ENCODE measurements around the gene IL23R. TPM values are rescaled to one million over a fixed set of nuclear protein-coding genes. Genes with fewer than 3 reads are reported as not detected.

The IL23R gene
- total RNA-seq, 4 donors from 2014 or later, result 2.0 to 4.3 TPM; not detected in 2

GRCh38 chr1:67148516-67149178 is 17.6 kb upstream of the IL23R start:
- in situ Hi-C loops (cut with MboI; ENCODE audit: low pct_ligation_motif_present in 1 of 4, low pct_unique_long_range_greater_than_20kb in 1 of 4, low sequenced_read_pairs in 3 of 4), result loop anchor here (5.0 to 25.0 kb wide), 7 partner anchors 136 to 386 kb away; partner anchors contain the start of gene DYNLT5 (in 1 of the 4)

GRCh38 chr1:67149179-67149770 is 17.0 kb upstream of the IL23R start:
- peak; percentile 78 for DNase-seq
- TF ChIP-seq POLR2AphosphoS5 (IDR thresholded peaks at IDR 0.05), result peak in 1 of 3 donors; percentile 33
- no peak for TF ChIP-seq POLR2A (IDR thresholded peaks at IDR 0.05)
- no peak for TF ChIP-seq EP300 (IDR thresholded peaks at IDR 0.05; ENCODE audit: low read depth)
- peak; percentile 75 to 95 (median 78) for TF ChIP-seq CTCF (IDR thresholded peaks at IDR 0.05)
- H3K36me3 ChIP-seq, result no peaks in the 10 kb centered on the region
- no peak overlapping the region for H3K4me3 ChIP-seq
- H3K4me1 ChIP-seq, result peaks cover 0 to 9% (median 2%) of the 10 kb centered on the region in 4 donors
- in situ Hi-C loops (cut with MboI; ENCODE audit: low pct_ligation_motif_present in 1 of 4, low pct_unique_long_range_greater_than_20kb in 1 of 4, low sequenced_read_pairs in 3 of 4), result loop anchor here (5.0 to 25.0 kb wide), 7 partner anchors 137 to 387 kb away; partner anchors contain the start of gene DYNLT5 (in 1 of the 4)
- no peaks in the 10 kb centered on the region for H3K27me3 ChIP-seq
- H3K27ac ChIP-seq, result no peak overlapping the region
- 17 to 18% methylated on average over 8 to 9 of the region's 9 CpGs for WGBS, 2 donors (ENCODE audit: low coverage in 1 of 2)
- no peaks in the 10 kb centered on the region for H3K9me3 ChIP-seq
- intact Hi-C loops (cut with DNase I; ENCODE audit: low total_unique reads), result loop anchor here (5.0 kb wide), 2 partner anchors 152 to 382 kb away; no protein-coding TSS in a partner anchor

More at GRCh38 chr1:67148516-67149178, 17.6 kb upstream of the IL23R start:
- no peak overlapping the region for H3K27ac ChIP-seq
- H3K27me3 ChIP-seq, result no peaks in the 10 kb centered on the region
- TF ChIP-seq CTCF (IDR thresholded peaks at IDR 0.05) (no peak), POLR2AphosphoS5 (IDR thresholded peaks at IDR 0.05) (no peak), POLR2A (IDR thresholded peaks at IDR 0.05) (no peak), EP300 (IDR thresholded peaks at IDR 0.05; ENCODE audit: low read depth) (no peak)
- WGBS, 2 donors (ENCODE audit: low coverage in 1 of 2), result 43 to 44% methylated on average over 4 to 6 of the region's 6 CpGs
- H3K36me3 ChIP-seq, result no peaks in the 10 kb centered on the region
- H3K9me3 ChIP-seq, result no peaks in the 10 kb centered on the region
- intact Hi-C loops (cut with DNase I; ENCODE audit: low total_unique reads), result loop anchor here (5.0 kb wide), 2 partner anchors 151 to 381 kb away; no protein-coding TSS in a partner anchor
- no peak overlapping the region for H3K4me3 ChIP-seq
- peaks cover 0 to 9% (median 2%) of the 10 kb centered on the region in 4 donors for H3K4me1 ChIP-seq
- DNase-seq, result no peak

- intact Hi-C loops (cut with DNase I; ENCODE audit: low total_unique reads), result no loop called here
- Histone ChIP-seq H3K27me3 (no peaks in the 10 kb centered on the region), H3K27ac (no peak overlapping the region), H3K4me1 (peaks cover 0 to 9% (median 2%) of the 10 kb centered on the region in 4 donors), H3K4me3 (no peak overlapping the region), H3K9me3 (no peaks in the 10 kb centered on the region), H3K36me3 (no peaks in the 10 kb centered on the region)
- in situ Hi-C loops (cut with MboI; ENCODE audit: low pct_ligation_motif_present in 1 of 4, low pct_unique_long_range_greater_than_20kb in 1 of 4, low sequenced_read_pairs in 3 of 4), result no loop called here
- WGBS, 2 donors (ENCODE audit: low coverage in 1 of 2), result 89 to 90% methylated on average over 4 of the region's 4 CpGs
- no peak for DNase-seq
- TF ChIP-seq CTCF (IDR thresholded peaks at IDR 0.05), result no peak
- no peak for TF ChIP-seq POLR2A (IDR thresholded peaks at IDR 0.05)
- TF ChIP-seq POLR2AphosphoS5 (IDR thresholded peaks at IDR 0.05), result no peak
- TF ChIP-seq EP300 (IDR thresholded peaks at IDR 0.05; ENCODE audit: low read depth), result no peak
These were observed 15.3 kb upstream of the IL23R start for GRCh38 chr1:67150931-67151330.

- intact Hi-C loops (cut with DNase I; ENCODE audit: low total_unique reads) (no loop called here), in situ Hi-C loops (cut with MboI; ENCODE audit: low pct_ligation_motif_present in 1 of 4, low pct_unique_long_range_greater_than_20kb in 1 of 4, low sequenced_read_pairs in 3 of 4) (no loop called here)
- WGBS, 2 donors (ENCODE audit: low coverage in 1 of 2), result 46 to 76% methylated on average over 2 of the region's 2 CpGs
- Histone ChIP-seq H3K9me3 (no peaks in the 10 kb centered on the region), H3K4me3 (no peak overlapping the region), H3K27ac (no peak overlapping the region), H3K36me3 (no peaks in the 10 kb centered on the region), H3K4me1 (no peaks in the 10 kb centered on the region), H3K27me3 (no peaks in the 10 kb centered on the region)
- DNase-seq, result no peak
- TF ChIP-seq POLR2A (IDR thresholded peaks at IDR 0.05), result no peak
- no peak for TF ChIP-seq POLR2AphosphoS5 (IDR thresholded peaks at IDR 0.05)
- TF ChIP-seq CTCF (IDR thresholded peaks at IDR 0.05), result no peak
- TF ChIP-seq EP300 (IDR thresholded peaks at IDR 0.05; ENCODE audit: low read depth), result no peak
These were observed 7.9 kb upstream of the IL23R start for GRCh38 chr1:67158401-67158800.
